Activated CD8-positive, alpha-beta memory T cell treated with anti-CD3 and anti-CD28 coated beads for 36 hours (primary cell): Measurements from ENCODE around the gene ANO5. TPM values are rescaled to one million over a fixed set of nuclear protein-coding genes. Genes with fewer than 3 reads are reported as not detected.

Experiments used
- CTCF ChIA-PET: fragments of 350-600 bp; sonication (Branson Sonifier 250); formaldehyde crosslinking; loops from one replicate; lab custom pipeline; 2021; ENCODE audit warnings: antibody characterized with exemption; lab: Charles Lee
- POLR2A ChIA-PET: fragments of 350-600 bp; sonication (Branson Sonifier 250); formaldehyde crosslinking; loops from one replicate; lab custom pipeline; 2021; ENCODE audit warnings: antibody characterized with exemption; lab: Charles Lee
- total RNA-seq, 2 experiments: library from RNA; stranded (reverse); gene quantifications; one replicate each; pipeline ENCODE4 v1.2.3, GENCODE V29; 2021

The ANO5 gene, protein sequence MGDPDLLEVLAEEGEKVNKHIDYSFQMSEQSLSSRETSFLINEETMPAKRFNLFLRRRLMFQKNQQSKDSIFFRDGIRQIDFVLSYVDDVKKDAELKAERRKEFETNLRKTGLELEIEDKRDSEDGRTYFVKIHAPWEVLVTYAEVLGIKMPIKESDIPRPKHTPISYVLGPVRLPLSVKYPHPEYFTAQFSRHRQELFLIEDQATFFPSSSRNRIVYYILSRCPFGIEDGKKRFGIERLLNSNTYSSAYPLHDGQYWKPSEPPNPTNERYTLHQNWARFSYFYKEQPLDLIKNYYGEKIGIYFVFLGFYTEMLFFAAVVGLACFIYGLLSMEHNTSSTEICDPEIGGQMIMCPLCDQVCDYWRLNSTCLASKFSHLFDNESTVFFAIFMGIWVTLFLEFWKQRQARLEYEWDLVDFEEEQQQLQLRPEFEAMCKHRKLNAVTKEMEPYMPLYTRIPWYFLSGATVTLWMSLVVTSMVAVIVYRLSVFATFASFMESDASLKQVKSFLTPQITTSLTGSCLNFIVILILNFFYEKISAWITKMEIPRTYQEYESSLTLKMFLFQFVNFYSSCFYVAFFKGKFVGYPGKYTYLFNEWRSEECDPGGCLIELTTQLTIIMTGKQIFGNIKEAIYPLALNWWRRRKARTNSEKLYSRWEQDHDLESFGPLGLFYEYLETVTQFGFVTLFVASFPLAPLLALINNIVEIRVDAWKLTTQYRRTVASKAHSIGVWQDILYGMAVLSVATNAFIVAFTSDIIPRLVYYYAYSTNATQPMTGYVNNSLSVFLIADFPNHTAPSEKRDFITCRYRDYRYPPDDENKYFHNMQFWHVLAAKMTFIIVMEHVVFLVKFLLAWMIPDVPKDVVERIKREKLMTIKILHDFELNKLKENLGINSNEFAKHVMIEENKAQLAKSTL
- total RNA-seq = not detected

DNA sequence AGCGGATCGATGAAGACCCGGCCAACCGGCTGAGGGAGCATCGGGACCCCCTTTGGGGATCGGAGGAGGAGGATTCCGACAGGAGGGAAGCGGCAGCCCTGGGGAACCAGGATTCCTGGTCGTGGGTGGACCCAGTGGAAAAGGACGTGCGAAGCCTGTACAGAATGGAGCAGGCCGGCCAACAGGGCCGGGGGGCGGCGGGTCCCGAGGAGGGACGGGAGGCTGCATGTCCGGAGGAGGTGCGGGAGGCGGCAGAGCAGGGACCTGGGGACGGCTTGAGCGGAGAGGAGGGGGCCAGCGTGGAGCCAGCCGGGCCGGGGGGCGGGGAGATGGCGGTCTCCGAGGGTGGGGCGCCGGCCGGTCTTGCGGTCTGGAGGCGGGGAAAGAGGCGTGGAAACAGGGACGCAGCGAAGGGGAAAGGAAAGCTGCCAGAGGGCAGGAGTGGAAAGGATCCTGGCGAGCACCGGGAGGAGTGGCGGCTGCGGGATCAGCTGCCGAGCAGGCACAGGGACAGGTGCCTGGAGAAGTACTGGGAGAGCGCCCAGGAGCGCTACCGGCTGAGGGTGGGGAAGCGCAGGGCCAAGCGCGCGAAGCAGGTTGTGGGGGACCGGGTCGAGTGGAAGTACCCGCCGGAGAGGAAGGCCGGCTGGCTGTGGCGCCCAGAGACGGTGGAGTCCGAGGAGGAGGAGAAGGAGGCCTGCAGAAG, at the start of gene ANO5:
Gene ANO5 (plus strand): TSS at position 444 of the 706 bp plus-strand sequence. CDS start 408 bp downstream, outside the sequence.
- ChIA-PET CTCF (no interaction called here), POLR2A (no interaction called here)

DNA sequence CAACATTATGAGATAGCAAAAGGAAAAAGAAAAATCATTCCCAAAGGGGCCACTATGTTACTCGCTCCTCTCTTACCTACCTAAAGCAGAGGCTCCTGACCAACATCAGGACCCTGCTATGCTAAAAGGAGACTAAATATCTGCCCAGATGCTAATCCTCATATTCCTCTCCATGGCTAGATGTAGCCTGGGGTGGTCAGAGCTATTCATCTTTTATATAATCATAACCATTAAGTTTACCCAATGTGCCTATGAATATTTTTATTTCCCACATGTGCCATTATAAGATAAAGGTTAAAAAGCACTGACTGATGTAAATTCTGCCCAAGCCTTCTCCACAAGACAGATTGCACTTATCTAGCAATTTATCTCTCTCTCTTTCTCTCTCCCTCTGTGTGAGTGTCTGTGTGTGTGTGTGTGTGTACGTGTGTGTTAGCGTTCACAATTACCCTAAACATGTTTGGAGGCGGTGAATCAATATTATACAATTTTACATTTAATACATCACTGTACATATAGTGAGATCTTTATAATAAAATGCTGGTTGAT, 41.2 kb upstream of the ANO5 start:
- POLR2A ChIA-PET = no interaction called here
- CTCF ChIA-PET = no interaction called here

DNA sequence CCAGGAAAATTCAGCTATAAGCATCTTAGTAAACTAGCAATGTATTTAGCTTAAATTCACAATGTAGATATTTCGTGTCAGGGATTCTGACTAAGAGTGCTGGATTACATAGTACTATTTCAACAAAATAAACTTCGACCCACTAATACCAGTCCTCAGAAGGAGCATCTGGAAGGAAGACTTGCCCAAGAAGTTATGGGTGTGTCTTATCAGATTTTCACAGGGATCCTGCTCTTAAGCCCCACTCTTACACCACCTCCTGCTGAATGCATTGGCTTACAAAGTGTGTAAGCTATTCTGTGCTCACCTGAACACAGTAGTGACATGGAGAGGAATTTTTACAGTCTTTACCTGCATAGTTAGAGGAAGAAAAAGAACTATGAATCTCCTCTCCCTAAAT, 35.4 kb upstream of the ANO5 start:
- CTCF ChIA-PET = no interaction called here

DNA sequence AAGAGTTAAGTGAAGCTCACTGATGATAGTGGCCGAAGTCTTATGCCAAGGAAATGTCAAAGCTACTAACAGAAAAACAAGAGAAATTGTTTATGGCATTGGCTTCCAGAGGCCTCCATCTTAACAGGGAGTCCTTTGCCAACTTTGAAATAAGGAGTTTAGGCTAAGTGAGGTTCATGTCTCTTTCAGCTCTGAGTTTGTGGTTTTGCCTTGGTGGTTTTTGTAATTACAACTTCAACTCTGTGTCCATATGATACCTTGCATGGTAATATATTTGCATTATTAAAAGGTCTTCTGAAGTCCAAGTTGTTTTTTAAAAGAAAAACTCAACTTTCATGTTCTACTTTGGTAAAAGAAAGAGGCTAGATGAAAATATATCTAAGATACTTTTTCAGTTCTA, 31.4 kb upstream of the ANO5 start:
- ChIA-PET POLR2A (no interaction called here), CTCF (no interaction called here)

More for the DNA sequence above, 35.4 kb upstream of the ANO5 start:
- POLR2A ChIA-PET = no interaction called here

DNA sequence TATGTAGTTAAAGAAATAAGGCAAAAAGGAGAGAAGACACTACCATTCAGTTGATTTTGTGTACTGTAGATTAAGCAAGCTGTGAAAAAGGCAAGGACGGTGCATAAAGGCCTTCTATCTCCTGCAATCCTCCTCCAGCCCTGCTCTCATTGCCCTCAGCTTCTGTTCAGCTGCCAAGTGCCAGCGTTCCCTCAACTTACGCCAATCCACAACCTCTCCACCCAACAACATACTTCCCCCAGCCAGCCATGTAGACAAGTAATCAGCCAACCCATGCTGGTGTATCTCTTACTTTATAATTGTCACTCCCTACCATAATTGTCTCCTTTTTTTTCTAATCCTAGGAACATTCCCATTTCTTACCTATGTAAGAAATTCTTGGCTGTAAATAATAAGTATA, 30.1 kb upstream of the ANO5 start:
- POLR2A ChIA-PET = no interaction called here

DNA sequence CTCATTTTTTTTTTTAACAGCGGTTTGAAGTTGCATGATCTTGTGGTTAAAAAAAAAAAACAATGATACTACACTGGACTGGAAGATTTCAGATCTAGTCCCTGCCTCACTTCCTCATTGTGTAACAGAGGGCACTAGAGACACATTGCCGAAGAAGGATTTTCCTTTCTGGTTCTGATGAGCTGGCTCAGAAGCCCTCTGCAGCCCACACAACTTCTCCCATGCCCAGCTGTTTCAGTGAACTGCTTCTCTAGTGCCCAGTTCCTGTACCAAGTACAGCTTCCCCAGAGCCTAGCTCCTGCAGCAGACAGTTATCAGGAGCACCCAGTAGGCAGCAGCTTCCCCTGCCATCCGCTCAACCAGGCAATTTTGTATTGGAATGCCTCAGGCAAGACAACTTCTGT, 29.5 kb upstream of the ANO5 start:
- ChIA-PET CTCF (no interaction called here), POLR2A (no interaction called here)

More for the DNA sequence above, 30.1 kb upstream of the ANO5 start:
- CTCF ChIA-PET = no interaction called here

DNA sequence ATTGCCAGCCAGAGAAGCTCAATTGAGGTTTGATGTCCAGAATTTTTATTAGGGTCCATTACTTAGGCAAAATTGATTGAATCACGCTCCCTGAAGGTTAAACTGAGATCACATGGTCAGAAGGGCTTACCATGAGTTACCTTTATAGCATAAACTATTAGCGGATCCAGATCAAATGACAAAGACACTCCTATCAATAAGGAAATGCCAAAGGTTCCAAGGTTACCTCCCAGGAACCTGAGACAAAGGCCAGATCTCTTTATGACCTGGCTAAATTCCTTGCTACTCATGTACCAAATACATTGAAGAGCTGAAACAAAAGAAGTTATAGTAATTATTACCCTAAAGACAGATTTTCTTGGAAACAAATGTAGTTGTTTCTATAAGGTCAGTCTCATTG, 27.8 kb upstream of the ANO5 start:
- ChIA-PET POLR2A (no interaction called here), CTCF (no interaction called here)

DNA sequence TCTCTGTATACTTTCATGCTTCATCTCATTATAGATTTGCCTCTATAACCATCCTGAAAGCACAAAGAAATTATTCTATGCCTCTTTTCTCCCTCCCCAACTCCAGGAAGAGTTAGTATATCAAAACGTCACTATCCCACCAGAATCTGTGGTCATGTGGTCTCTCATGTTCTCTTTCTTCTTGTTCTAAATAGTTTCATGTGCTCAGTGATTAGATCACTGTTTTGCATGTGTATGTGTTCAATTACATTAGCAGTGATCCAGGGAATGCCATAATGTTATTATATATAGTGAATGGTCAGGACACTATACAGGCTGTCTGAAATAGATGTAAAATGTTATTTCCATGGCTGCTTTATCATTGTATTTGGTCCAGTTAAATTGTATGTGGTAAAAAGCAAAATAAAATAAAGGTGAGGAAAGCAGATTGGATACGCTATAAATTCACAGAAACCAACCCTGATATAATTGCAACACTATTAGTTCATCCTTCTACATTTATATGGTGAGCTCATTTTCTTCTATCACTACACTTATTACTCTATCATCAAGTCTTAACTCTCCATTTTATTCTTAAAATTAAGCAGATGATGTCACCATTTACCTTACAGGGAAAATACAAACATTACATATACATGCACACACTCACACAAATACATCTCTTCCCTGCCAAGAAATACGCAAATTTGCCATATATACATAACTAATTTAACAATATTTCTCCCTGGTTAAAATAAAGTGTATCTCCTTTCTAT, 26.9 kb upstream of the ANO5 start:
- ChIA-PET CTCF (no interaction called here), POLR2A (no interaction called here)

DNA sequence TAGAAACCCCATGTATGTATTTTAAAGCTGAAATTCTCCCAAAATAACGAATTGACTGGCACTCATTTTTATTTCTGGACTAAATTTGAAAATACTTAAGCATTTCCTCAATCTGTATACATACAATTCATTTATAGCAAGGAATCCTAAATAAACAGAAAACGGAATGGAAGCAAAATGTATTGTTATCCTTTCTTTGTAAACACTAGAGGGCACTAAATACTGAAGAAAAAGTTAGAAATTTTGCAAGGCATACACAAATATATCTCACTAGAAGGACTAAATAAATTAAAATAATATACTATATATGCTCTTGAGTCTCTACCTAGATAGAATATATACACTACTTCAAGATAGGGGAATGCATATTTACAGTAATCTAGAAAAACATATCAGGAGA, 23.1 kb upstream of the ANO5 start:
- CTCF ChIA-PET = no interaction called here
- POLR2A ChIA-PET = no interaction called here

DNA sequence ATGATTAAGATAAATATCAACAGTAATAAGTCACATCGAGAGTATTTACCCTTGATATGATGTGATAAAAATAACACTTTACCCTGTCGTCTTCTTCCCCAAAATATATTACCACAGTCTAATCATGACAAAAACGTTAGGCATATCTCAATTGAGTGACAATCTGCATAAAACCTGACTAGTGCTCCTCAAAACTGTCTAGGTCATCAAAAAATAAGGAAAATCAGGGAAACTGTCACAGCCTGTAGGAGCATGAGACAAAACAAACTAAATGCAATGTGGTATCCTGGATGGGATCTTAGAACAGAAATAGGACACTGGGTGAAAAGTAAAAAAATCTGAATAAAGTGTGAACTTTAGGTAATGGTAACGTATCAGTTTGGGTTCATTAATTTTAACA, 19.4 kb upstream of the ANO5 start:
- CTCF ChIA-PET = no interaction called here
- POLR2A ChIA-PET = no interaction called here

DNA sequence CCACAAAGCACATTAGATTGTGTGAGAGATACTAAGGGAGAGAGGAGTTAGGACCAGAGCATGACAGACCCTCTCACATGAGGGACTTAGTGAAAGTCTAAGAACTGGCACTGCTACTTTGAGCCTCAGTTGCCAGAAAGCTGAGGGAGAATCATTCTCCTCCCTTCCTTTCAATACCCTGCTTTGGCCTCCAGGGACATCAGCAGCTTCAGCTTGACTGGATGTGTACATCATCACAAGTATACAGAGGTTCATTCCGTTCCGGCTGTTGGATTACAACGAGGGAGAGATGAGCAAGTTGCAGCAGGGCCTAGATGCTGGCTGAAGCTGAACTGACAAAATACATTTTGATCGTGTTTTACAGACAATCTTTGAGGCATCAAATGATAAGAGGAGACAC, 15.7 kb upstream of the ANO5 start:
- CTCF ChIA-PET = no interaction called here
- POLR2A ChIA-PET = no interaction called here

DNA sequence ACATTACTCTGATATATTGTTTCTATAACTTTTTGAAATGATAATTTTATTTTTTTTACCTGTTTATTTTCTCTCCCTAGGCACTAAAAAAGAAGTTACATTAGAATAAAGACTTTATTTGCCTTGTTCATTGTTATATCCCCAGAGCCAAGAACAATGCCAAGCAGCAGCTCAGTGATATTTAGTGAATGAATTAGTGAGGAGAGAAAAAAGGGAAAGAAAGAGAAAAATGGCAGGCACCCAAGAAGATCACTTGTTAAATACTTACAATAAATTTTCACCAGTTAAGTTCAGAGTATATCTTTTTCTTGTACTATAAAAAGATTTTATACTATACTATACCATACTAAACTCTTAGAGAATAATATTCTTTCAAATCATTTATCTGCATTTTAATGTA, 13.3 kb upstream of the ANO5 start:
- CTCF ChIA-PET = no interaction called here
- POLR2A ChIA-PET = no interaction called here

DNA sequence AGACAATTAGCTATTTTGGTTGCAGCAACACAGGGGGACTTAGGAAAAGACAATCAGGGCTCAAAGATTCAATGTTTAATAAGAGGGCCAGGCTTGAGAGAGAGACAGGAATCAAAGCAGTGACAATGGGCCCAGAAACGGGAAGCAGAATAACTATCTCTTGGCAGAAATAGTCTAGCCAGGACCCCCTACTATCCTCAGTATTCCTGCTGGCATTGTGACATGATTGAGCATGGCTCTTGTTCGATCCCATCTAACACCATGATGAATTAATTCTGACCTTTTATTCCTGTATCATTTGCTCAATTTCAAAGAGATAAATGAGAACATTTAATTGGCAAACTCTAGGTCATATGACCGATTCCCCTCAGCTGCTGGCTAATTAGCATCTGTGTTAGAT, 12.8 kb upstream of the ANO5 start:
- CTCF ChIA-PET = no interaction called here
- POLR2A ChIA-PET = no interaction called here

DNA sequence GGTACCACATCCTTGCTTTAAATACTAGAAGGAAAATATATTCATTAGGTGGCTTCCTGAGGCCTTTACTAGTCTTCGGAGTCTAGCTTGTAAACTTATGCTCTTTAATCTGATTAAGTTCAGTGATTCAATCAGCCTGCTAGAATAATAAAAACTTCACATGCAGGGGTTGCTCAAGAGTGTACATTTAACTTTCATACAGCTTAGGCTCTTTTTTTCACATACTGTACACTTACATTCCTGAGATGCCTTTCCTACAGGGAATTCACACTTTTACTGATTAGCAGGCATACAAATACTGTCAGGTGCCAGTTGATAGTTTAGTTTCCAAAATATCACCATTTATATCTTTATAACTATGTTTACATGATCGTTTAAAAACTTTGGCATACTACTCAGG, 3.2 kb upstream of the ANO5 start:
- POLR2A ChIA-PET = no interaction called here
- CTCF ChIA-PET = no interaction called here

DNA sequence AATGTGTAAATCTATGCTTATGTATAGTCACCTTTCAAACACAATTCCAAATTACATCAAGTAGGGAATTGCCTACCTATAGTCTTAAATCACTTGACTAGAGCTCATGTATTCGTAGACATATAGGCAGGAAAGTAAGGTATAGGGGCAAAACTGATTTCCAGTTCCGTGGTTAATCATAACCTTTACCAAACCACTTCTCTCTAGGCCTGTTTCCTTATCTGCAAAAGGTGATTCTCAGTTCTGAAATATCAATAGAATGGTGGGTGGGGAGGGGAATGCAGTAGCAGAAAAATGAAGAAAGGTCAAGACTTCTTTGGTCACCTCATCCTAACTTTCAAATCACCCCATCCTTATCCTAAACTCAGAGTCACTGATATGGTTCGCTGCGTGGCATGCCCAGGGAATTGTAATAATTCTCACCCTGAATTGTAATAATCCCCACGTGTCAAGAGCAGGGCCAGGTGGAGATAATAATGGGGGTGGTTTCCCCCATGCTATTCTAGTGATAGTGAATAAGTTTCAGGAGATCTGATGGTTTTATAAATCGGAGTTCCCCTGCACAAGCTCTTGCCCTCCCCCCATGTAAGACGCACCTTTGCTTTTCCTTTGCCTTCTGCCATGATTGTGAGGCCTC, 1.9 kb upstream of the ANO5 start:
- ChIA-PET CTCF (no interaction called here), POLR2A (no interaction called here)

DNA sequence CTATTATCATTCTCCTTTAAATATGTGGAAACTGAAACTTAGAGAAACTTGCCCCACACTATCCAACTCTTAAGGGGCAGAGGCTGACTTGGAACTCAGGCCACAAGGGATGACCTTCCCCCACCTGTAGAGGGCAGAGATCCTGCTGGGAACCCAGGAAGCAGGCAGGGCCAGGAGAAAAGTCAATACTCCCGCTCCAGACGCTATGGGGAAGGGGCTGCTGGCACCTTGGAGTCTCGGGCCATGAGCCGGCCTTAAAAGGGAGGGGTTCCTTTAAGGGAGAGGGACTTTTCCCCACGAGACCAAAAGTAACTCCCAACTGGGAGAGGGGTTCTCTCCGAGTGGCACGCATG, 620 bp upstream of the ANO5 start:
- CTCF ChIA-PET = no interaction called here

DNA sequence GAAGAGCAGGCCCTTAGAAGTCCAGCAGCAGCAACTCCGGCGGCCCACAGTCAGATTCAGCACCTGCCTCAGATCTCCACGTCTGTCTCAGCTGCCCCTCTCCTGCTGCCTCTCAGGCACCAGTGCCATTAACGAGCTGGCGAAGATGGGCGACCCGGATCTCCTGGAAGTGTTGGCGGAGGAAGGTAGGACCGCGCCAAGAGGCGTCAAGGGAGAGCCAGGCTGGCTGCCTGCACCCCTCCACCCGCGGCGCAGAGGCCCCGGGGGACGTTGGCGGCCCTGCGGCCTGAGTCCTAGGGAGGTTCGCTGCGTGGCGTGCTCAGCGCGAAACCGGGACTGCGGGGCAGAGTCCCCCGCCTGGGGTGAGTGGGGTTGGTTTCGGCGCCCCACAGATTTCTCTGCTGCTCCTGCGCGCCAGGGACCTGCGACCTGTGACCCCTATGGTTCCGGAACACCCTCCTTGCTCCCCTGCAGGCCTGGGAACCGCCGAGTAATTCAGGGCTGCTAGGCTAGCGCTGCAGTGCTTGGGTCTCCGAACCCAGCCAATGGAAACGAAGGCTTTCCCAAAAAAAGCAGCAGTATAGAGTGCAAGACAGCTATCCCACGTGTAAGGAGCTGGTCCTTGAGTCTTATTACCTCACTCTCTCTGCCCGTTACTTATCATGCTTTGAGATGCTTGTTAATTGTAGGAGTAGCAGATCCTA, 615 bp downstream of the ANO5 start:
- POLR2A ChIA-PET = no interaction called here
- CTCF ChIA-PET = no interaction called here

More for the DNA sequence above, 620 bp upstream of the ANO5 start:
- POLR2A ChIA-PET = no interaction called here

DNA sequence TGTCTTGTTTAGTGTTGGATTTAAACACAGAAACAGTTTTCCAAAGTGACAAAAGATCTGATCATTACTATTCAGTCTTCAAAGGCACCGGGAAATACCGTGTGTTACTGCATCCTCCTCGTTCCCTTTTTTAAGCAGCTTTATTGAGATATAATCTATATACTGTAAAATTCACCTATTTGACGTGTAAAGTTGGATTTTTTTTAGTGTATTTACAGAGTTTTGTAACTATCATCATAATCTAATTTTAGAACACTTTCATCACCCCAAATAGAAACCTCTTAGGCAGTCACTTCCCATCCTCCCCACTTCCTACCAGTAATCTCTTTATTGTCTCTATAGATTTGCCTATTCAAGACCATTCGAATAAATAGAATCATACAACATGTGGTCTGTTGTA, 1.4 kb downstream of the ANO5 start:
- CTCF ChIA-PET = no interaction called here
- POLR2A ChIA-PET = no interaction called here
